Measurements from ENCODE around the gene INTS1.
"Not testable (repeated sequence)": the region's sequence is repeated elsewhere in the genome, so short reads cannot be mapped to it uniquely, and the experiment has no call there.

The INTS1 gene

GRCh38 chr7:1529383-1530116 is 25.4 kb upstream of the INTS1 start:
- no peak for DNase-seq

- DNase-seq, result no peak
Observed at GRCh38 chr7:1526271-1526754, 22.1 kb upstream of the INTS1 start.

GRCh38 chr7:1525409-1525808 is 21.2 kb upstream of the INTS1 start:
- DNase-seq, result no peak

GRCh38 chr7:1523844-1524243 is 19.7 kb upstream of the INTS1 start:
- no peak for DNase-seq

GRCh38 chr7:1523208-1523607 is 19.0 kb upstream of the INTS1 start:
- no peak for DNase-seq

- no peak for DNase-seq
Observed at GRCh38 chr7:1521456-1521855, 17.3 kb upstream of the INTS1 start.

GRCh38 chr7:1520539-1521234 is 16.5 kb upstream of the INTS1 start:
- no peak for DNase-seq

- DNase-seq, result not testable (repeated sequence)
Observed at GRCh38 chr7:1519322-1519922, 15.2 kb upstream of the INTS1 start.

- no peak for DNase-seq
Observed at GRCh38 chr7:1516586-1517251, 12.5 kb upstream of the INTS1 start.

- not testable (repeated sequence) for DNase-seq
Observed at GRCh38 chr7:1515509-1515967, 11.3 kb upstream of the INTS1 start.

GRCh38 chr7:1514995-1515401 is 10.8 kb upstream of the INTS1 start:
- no peak for DNase-seq

- DNase-seq, result no peak
Observed at GRCh38 chr7:1514407-1514806, 10.2 kb upstream of the INTS1 start.

GRCh38 chr7:1513657-1514095 is 9.5 kb upstream of the INTS1 start:
- DNase-seq, result peak in 1 of 14 donors; percentile 18

GRCh38 chr7:1512781-1513656 is 8.8 kb upstream of the INTS1 start:
- DNase-seq, result peak in 3 of 14 donors; percentile 23 to 50 (median 32)

- DNase-seq, result no peak
Observed at GRCh38 chr7:1511444-1512422, 7.5 kb upstream of the INTS1 start.

- no peak for DNase-seq
Observed at GRCh38 chr7:1510780-1511154, 6.6 kb upstream of the INTS1 start.

GRCh38 chr7:1509226-1509625 is 5.0 kb upstream of the INTS1 start:
- DNase-seq, result no peak

GRCh38 chr7:1508277-1508758 is 4.1 kb upstream of the INTS1 start:
- no peak for DNase-seq

GRCh38 chr7:1505731-1506550 is 1.8 kb upstream of the INTS1 start:
- no peak for DNase-seq

Measured in C1 segment of cervical spinal cord (tissue), 14 donors.